Smooth muscle cell (in vitro differentiated cells): ENCODE results near the gene ZNF592. TPM values are rescaled to one million over a fixed set of nuclear protein-coding genes. Genes with fewer than 3 reads are reported as not detected.
"Not testable (repeated sequence)": the region's sequence is repeated elsewhere in the genome, so short reads cannot be mapped to it uniquely, and the experiment has no call there.

Experiments
- DNase-seq: peaks from one replicate; lab custom pipeline; 2025; ENCODE audit not compliant: unreplicated experiment; lab: John Stamatoyannopoulos, UW
- H2AFZ ChIP-seq: fragments of 200-600 bp; sonication (generic); 2 replicates; pipeline ENCODE4 v1.6.0; 2016; ENCODE audit warnings: antibody characterized with exemption, low read depth, mild to moderate bottlenecking
- H3F3A ChIP-seq: fragments of 200-600 bp; sonication (generic); 2 replicates; pipeline ENCODE4 v1.6.0; 2017; ENCODE audit warnings: antibody characterized with exemption, low read depth
- H3K27ac ChIP-seq: fragments of 200-600 bp; sonication (generic); 2 replicates; pipeline ENCODE4 v1.5.1; 2016; ENCODE audit warnings: low read depth, mild to moderate bottlenecking
- H3K27me3 ChIP-seq: fragments of 200-600 bp; sonication (generic); 2 replicates; pipeline ENCODE4 v1.6.1; 2016; ENCODE audit warnings: low read depth, mild to moderate bottlenecking
- H3K36me3 ChIP-seq: fragments of 200-600 bp; sonication (generic); 2 replicates; pipeline ENCODE4 v1.5.1; 2016; ENCODE audit warnings: low read depth
- H3K4me1 ChIP-seq: fragments of 200-600 bp; sonication (generic); 2 replicates; pipeline ENCODE4 v1.5.1; 2016; ENCODE audit warnings: low read depth
- H3K4me2 ChIP-seq: fragments of 200-600 bp; sonication (generic); 2 replicates; pipeline ENCODE4 v1.6.0; 2016; ENCODE audit warnings: mild to moderate bottlenecking
- H3K4me3 ChIP-seq: fragments of 200-600 bp; sonication (generic); 2 replicates; pipeline ENCODE4 v1.5.1; 2016; ENCODE audit warnings: mild to moderate bottlenecking
- H3K79me2 ChIP-seq: fragments of 200-600 bp; sonication (generic); 2 replicates; pipeline ENCODE4 v1.6.0; 2016; ENCODE audit warnings: low read depth, mild to moderate bottlenecking
- H3K9ac ChIP-seq: fragments of 200-600 bp; sonication (generic); 2 replicates; pipeline ENCODE4 v1.6.0; 2016; ENCODE audit warnings: low read depth
- H3K9me3 ChIP-seq: fragments of 200-600 bp; sonication (generic); replicated peaks from 2 replicates; pipeline ENCODE4 v1.5.1; 2016; ENCODE audit warnings: low read depth
- H4K20me1 ChIP-seq: fragments of 200-600 bp; sonication (generic); 2 replicates; pipeline ENCODE4 v1.6.0; 2016; ENCODE audit warnings: low read depth
- WGBS: methylation state at CpG from one replicate; pipeline ENCODE4 v1.1.7; 2016; ENCODE audit warnings: low lambda C conversion rate; 5-methylcytosine and 5-hydroxymethylcytosine counted together
- polyA plus RNA-seq: library from polyadenylated mRNA; unstranded; fragments of >200 nt; fragmentation: Nextera tagmentation; extraction: Ambion mirVana; gene quantifications from 2 replicates; pipeline ENCODE4 v1.2.1, GENCODE V29; 2016
- total RNA-seq: library from RNA; depleted of rRNA; stranded (reverse); fragments of >200 nt; gene quantifications from 2 replicates; pipeline ENCODE4 v1.2.3, GENCODE V29; 2014
- TF ChIP-seq, protein P1 (sequence below): fragments of 200-600 bp; sonication (generic); IDR thresholded peaks from 2 replicates; pipeline ENCODE4 v1.5.1; 2017; ENCODE audit warnings: borderline replicate concordance, mild to moderate bottlenecking, antibody characterized with exemption; ENCODE audit not compliant: insufficient read depth, poor library complexity, severe bottlenecking

The ZNF592 gene
- total and polyA plus RNA-seq, 2 experiments from 2014 or later: 10.7 to 10.8 TPM

DNA sequence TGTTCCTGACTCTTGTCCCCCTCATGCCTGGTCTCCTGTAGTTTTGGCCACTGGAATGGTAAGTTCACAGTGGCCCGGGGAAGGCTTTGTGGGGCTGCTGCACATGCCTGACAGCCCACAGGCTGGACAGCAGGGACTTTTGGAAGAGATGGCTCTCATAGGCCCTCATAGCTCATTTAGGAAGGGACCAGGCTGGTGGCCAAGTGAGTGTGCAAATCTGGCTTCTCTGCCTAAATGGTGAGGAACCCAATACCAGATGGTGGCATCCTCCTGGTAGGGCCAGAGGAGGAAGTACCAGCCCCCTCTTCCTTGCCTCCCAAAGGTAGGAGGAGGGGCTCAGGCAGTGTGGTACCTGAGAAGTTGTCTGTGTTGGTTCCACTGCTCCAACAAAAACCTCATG is 94.4 kb downstream of the ZNF592 start:
- Histone ChIP-seq H2AFZ (no peak overlapping the region), H3K79me2 (peaks cover 10% of the 10 kb centered on the region), H4K20me1 (no peaks in the 10 kb centered on the region), H3K36me3 (no peaks in the 10 kb centered on the region), H3K4me1 (peaks cover 3% of the 10 kb centered on the region), H3K9ac (no peak overlapping the region), H3K9me3 (no peaks in the 10 kb centered on the region), H3F3A (no peaks in the 10 kb centered on the region), H3K27ac (no peak overlapping the region), H3K27me3 (no peaks in the 10 kb centered on the region), H3K4me2 (no peak overlapping the region), H3K4me3 (no peak overlapping the region)
- DNase-seq: no peak
- TF ChIP-seq, protein P1, sequence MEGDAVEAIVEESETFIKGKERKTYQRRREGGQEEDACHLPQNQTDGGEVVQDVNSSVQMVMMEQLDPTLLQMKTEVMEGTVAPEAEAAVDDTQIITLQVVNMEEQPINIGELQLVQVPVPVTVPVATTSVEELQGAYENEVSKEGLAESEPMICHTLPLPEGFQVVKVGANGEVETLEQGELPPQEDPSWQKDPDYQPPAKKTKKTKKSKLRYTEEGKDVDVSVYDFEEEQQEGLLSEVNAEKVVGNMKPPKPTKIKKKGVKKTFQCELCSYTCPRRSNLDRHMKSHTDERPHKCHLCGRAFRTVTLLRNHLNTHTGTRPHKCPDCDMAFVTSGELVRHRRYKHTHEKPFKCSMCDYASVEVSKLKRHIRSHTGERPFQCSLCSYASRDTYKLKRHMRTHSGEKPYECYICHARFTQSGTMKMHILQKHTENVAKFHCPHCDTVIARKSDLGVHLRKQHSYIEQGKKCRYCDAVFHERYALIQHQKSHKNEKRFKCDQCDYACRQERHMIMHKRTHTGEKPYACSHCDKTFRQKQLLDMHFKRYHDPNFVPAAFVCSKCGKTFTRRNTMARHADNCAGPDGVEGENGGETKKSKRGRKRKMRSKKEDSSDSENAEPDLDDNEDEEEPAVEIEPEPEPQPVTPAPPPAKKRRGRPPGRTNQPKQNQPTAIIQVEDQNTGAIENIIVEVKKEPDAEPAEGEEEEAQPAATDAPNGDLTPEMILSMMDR: no peak
- WGBS: 100% methylated on average over 1 of the region's 1 CpG

DNA sequence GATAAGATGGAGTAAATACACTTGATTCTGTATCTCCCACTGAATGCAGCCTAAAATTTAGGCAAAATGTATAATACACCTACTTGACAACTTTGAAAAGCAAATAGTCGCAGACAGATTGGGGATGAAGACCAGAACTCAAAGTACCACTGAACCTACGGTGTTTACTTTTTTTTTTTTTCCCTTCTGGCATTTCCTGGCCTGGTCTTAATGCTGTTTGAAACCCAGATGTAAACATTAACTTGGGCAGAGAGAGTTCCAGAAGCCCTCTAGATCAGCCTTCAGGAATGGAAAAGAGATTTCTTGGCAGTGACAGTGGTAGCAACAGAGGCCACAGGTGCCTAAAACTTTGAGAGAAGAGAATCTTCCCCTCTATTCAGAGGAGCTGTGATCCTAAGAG is 96.6 kb downstream of the ZNF592 start:
- no peak overlapping the region for H3K9ac ChIP-seq
- no peak overlapping the region for H2AFZ ChIP-seq
- H3F3A ChIP-seq: no peaks in the 10 kb centered on the region
- no peak for DNase-seq
- no peak overlapping the region for H3K27ac ChIP-seq
- no peaks in the 10 kb centered on the region for H4K20me1 ChIP-seq
- H3K4me3 ChIP-seq: no peak overlapping the region
- H3K79me2 ChIP-seq: peaks cover 10% of the 10 kb centered on the region
- peaks cover 3% of the 10 kb centered on the region for H3K4me1 ChIP-seq
- H3K27me3 ChIP-seq: no peaks in the 10 kb centered on the region
- H3K4me2 ChIP-seq: no peak overlapping the region
- H3K36me3 ChIP-seq: no peaks in the 10 kb centered on the region
- no peaks in the 10 kb centered on the region for H3K9me3 ChIP-seq
- WGBS: 52% methylated on average over 2 of the region's 2 CpGs
- TF ChIP-seq, protein P1: no peak

- H3K4me3 ChIP-seq, H3K36me3 ChIP-seq, H2AFZ ChIP-seq, H3K27ac ChIP-seq, DNase-seq, H4K20me1 ChIP-seq, H3K9ac ChIP-seq, H3F3A ChIP-seq, H3K79me2 ChIP-seq, H3K27me3 ChIP-seq, H3K9me3 ChIP-seq, H3K4me2 ChIP-seq, H3K4me1 ChIP-seq: not testable (repeated sequence)
- TF ChIP-seq, protein P1: peak; percentile 58
- 77% methylated on average over 7 of the region's 7 CpGs for WGBS
These were observed 97.2 kb downstream of the ZNF592 start for GRCh38 chr15:84845631-84846030.

DNA sequence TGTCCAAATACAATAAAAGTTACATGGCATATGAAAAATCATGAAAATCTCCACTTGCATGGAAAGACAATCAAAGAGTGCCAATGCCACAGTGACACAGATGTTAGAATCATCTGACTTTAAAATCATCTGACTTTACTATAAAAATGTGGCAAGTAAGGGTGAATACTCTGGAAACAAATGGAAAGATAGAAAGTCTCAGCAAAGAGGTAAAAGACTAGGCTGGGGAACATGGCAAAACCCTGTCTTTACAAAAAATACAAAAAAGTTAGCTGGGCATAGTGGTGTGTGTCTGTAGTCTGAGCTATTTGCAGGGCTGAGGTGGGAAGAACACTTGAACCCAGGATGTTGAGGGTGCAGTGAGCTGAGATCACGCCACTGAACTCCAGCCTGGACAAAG is 97.9 kb downstream of the ZNF592 start:
- no peaks in the 10 kb centered on the region for H3K9me3 ChIP-seq
- WGBS: 100% methylated on average over 1 of the region's 1 CpG
- TF ChIP-seq, protein P1: no peak
- no peaks in the 10 kb centered on the region for H3F3A ChIP-seq
- H3K4me3 ChIP-seq: no peak overlapping the region
- H3K79me2 ChIP-seq: peaks cover 10% of the 10 kb centered on the region
- no peaks in the 10 kb centered on the region for H3K36me3 ChIP-seq
- no peak overlapping the region for H2AFZ ChIP-seq
- no peaks in the 10 kb centered on the region for H4K20me1 ChIP-seq
- no peak for DNase-seq
- H3K9ac ChIP-seq: no peak overlapping the region
- no peak overlapping the region for H3K27ac ChIP-seq
- no peak overlapping the region for H3K4me2 ChIP-seq
- no peaks in the 10 kb centered on the region for H3K4me1 ChIP-seq
- no peaks in the 10 kb centered on the region for H3K27me3 ChIP-seq
